Measurements from ENCODE around the gene HERC3.
A peak's percentile ranks its signal among the peaks of the same experiment; 100 is the strongest.
"Not testable (repeated sequence)": the region's sequence is repeated elsewhere in the genome, so short reads cannot be mapped to it uniquely, and the experiment has no call there.

Gene HERC3

DNA sequence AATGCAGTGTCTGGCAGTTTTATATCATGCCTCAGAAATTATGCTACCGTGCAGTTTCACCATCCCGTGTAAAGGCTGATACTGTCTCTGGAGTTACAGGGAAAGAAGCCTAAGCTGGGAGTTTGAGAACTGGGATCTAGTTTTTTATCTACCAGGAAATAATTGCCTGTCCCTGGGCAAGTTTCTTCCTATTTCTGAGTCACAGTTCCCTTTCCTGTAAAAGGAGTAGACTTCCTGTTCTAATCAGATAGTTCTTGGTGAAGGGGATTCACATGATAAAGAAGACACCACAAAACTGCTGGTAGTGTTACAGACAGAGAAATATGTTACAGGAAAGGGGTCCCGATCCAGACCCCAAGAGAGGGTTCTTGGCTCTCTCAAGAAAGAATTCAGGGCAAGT, 17.1 kb downstream of the HERC3 start:
- DNase-seq (ENCODE audit: low read depth): peak; percentile 32

DNA sequence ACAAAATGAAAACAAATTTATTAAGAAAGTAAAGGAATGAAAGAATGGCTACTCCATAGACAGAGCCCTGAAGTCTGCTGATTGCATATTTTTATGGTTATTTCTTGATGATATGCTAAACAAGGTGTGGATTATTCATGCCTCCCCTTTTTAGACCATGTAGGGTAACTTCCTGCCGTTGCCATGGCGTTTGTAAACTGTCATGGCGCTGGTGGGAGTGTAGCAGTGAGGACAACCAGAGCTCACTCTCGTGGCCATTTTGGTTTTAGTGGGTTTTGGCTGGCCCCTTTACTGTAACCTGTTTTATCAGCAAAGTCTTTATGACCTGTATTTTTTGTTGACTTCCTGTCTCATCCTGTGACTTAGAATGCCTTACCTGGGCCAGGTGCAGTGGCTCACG, 17.5 kb downstream of the HERC3 start:
- not testable (repeated sequence) for DNase-seq (ENCODE audit: low read depth)

DNA sequence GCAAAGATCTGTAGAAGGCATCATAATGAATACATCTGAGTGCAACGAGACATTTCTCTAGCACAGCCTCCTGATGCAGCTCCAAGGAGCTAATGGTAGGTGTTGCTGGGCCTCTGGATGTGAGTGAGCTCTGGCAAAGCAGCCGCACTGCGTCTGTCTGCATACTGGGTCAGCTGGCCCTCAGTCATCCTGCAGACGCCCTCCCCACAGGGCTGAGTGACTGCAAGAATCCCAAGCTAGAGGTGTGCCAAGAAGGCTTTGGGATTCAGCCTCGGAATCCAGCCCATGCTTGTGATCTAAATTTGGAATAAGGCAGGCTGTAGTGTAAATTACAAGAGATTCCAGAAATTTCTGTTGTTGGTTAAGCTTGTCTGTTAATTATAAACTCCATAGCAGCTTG, 18.5 kb downstream of the HERC3 start:
- DNase-seq (ENCODE audit: low read depth): peak; percentile 86

DNA sequence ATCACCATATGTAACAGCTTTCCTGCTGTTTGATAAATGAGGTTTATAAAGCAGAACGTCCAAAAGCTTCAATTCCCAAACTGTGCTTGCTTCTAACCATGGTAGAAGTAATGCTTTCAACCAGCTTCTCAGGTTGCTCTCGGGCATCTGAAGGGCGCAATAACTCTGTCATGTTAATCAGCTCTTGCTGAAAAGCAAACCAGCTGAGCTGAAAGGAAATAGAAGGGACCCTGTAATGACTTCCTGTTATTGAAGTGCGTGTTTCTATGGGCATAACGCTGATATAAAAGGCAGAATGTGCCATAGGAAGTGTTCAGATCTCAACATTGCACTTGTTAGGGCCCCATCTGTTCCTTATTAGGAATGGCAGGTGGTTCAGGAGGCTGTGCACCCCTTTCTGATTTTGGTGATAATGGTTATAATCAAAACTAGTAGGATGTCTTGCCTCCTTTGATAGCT, 21.2 kb downstream of the HERC3 start:
- no peak for DNase-seq (ENCODE audit: low read depth)

DNA sequence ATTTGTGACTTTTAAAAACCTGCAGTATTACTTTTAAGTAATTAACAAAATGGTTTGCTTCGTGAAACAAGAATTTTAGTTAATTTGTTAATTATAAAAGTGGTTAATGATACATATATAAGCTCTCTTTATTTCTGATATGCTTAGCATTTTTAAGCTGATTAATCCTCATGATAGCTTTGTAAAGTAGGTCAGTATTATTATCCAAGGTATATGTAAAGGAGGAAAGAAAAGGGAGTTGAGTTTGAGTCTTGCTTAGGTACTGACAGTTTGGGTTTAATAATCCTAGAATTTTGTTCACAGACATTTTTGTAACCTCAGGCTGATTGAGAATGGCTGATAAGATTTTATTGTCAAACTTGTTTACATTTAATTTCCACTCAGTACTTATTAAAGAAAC, 21.8 kb downstream of the HERC3 start:
- no peak for DNase-seq (ENCODE audit: low read depth)

DNA sequence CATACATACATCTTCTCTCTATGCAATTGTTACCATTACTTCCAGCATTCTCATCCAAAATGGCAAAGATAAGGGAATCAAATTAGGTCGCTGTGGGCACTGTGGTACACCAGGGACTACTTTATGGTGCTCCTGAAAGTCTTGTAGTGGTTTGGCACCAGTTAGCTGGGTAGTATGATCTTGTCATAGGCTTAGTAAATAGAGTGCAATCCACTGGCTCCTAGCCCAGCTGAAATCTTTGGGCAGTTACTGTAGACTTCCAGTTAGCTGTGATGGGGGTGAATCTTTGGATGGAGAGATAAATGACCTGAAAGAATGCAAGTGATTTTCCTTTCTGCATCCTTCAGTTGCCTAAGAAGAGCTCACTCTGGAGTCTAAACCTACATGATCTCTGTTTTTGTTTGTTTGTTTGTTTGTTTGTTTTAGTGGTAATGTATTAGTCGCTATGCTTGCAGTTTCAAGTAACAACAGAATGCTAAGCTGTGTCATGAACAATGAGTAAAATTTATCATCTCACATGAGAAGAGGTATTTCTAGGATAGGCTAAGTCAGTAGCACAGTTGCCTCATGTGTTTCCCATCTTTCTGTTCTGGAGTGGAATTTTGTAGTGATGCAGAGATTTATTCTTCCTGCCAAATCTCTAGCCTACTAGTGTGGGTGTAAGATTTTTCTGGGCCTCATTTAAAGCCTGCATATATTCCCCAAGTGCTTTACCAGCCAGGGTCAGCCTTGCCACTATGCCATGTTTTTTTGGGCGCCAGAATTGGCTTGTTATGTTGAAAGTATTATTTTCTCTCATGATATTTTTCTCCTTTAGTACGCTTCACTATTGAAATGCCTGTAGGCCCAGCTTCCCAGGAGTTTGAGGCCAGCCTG, 24.2 kb downstream of the HERC3 start:
- peak; percentile 95 for DNase-seq (ENCODE audit: low read depth)

DNA sequence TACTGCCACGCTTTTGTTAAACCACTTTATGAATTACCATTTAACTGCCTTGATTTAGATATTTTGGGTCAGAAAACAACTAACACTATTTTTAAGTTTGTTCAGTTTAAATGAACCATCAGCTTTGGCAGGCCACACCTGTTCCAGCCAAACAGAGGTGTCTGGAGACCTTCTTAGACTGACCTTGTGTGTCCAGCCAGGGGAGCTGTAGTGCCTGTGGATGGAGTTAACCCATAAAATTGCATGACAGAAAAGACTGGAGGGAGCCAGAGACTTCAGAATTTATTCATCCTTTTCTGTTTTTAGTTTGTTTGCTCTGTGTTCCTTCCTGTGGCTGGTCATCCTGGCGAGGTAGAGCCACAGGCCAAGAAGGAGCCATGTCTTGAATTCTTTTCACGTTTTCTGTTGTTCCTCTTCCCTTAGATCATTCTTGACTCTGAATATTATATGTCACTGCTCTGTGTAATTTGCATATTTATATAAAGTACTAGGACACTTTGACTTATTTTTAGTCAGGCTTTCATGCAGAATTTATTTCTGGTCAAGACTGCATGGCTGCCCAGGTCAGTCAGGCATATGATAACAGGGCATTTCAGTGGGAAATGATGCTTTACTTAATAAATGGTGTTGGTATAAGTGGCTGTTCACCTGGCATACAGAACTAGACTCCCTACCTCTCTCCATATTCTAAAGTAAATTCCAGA, 26.7 kb downstream of the HERC3 start:
- DNase-seq (ENCODE audit: low read depth): no peak

DNA sequence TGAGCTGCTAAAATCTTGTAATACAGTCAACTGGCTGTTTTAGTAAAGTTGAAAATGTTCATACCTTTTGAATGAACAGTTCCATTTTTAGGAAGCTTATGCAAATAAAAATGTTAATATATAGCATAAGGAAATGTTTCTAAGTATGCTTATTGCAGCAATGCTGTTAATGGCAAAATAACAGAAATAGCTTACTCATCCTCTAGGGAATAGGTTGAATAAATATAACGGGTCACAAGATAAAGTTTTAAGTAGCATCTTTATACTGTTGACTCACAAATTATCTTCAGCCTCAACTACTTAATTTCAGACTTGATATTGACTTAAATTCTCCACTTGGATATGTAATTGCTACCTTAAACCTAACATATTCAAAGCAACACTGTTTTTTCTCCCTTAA, 27.7 kb downstream of the HERC3 start:
- peak; percentile 55 for DNase-seq (ENCODE audit: low read depth)

DNA sequence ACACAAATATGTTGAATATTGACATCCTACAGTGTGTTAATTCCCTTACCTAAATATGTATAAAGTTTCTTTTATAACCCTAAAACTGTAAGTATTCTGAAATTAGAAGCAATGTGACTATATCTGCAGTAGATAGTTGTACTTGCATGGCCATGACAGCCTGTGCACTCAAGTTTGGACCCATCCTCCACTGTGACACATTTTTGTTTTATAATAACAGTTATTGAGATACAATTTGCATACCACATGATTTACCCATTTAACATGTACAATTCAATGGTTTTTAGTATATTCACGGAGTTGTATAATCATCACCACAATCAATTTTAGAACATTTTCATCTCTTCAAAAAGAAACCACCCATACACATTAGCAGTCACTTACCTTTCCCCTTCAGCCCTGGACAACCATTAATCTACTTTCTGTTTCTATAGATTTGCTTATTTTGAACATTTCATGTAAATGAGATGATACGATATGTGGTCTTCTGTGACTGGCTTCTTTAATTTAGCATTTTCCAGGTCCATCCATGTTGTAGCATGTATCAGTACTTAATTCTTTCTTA, 29.6 kb downstream of the HERC3 start:
- DNase-seq (ENCODE audit: low read depth): no peak

DNA sequence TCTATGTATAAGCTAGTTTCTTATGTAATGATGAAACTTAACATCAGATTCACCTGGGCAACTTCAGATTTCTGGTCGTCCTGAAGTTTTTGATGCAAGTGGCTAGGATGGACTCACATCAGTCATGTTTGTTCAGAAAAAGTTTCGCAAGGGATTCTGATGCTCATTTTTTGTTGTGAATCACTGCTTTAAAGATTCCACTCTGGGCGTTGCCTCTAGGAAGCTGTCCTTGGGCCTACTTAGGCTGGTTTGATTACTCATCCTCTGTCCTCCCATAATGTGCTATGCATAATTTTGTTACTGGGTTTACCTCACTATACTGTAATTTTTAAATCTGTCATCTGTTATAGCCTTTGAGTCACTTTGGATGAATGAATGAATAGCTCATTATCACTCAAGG, 30.8 kb downstream of the HERC3 start:
- peak; percentile 96 for DNase-seq (ENCODE audit: low read depth)

DNA sequence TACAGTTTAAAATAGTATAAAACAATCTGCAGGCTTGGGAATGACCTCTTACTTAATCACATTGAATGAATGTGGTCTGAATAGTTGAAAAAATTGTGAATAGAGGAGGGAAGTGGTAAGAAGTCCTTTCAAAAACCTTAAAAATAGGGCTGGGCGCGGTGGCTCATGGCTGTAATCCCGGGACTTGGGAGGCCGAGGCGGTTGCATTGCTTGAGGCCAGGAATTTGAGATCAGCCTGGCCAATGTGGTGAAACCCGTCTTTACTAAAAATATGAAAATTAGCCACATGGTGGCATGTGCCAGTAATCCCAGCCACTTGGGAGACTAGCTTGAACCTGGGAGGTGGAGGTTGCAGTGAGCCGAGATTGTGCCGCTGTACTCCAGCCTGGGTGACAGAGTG, 36.5 kb downstream of the HERC3 start:
- DNase-seq (ENCODE audit: low read depth): no peak

DNA sequence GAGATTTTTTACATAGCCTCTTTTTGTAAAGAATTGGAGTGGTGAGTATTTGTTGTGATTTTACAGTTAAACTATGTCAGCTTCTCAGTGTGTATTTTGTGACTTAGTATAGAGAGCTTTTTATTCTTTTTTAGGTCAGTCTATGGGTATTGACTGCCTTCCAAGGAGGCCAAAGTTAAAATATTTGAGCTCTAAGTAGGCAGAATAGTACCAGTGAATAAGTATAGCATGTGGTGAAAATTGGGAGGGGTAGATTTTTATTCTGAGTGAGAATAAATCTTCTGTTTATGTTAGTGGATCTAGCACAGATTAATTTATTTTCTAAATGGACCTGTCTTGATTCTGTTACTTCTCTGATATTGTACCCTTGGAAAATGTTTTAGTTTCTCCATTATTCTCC, 37.5 kb downstream of the HERC3 start:
- peak; percentile 57 for DNase-seq (ENCODE audit: low read depth)

DNA sequence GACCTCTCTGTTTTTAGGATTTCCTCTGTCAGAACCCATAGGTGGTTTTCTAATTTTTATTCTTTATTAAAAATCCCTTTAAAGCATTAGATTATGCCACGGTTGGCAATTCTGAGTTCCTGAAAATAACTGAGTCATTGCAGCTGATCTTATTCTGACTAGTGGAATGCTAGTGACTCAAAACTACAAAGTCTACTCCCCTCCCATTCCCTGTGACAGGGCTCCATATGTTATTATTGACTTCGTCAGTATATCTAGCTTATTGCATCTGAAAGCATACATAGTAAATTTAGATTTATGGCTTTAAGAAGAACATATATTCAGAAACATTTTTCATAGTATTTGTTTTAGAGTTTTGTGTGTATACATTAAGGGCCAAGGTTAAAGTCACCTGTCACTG, 38.5 kb downstream of the HERC3 start:
- peak; percentile 78 for DNase-seq (ENCODE audit: low read depth)

DNA sequence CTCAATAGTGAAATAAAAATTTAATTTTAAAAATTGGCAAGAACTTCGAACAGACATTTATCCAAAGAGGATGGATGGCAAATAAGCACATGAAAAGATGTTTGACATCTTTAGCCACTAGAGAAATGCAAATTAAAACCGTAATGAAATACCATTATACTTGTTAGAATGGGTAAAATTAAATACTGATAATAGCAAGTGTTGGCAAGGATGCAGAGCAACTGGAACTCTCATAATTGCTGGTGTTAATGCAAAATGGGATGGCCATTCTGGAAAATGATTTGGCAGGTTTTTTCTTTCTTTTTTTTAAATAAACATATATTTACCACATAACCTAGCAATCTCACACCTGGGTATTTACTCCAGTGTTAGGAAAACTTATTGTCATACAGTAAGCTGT, 51.7 kb downstream of the HERC3 start:
- DNase-seq (ENCODE audit: low read depth): no peak

DNA sequence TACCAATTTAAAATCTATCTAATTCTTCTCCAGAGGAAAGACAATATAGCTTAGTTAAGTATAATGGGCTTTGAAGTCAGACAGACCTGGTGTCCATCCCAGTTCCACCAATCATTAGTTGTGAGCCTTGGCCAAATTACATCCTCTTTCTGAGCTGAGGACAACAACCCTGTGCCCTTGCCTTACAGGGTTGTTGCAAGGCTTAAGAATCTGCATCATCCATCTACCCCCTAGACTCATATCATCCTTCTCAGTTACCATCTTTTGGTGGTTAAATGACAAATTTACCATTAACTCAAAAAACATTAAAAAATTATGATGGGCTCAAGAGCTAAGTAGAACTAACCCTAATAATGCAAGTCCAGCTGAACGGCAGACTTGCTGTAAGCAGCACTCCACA, 53.7 kb downstream of the HERC3 start:
- DNase-seq (ENCODE audit: low read depth): no peak

DNA sequence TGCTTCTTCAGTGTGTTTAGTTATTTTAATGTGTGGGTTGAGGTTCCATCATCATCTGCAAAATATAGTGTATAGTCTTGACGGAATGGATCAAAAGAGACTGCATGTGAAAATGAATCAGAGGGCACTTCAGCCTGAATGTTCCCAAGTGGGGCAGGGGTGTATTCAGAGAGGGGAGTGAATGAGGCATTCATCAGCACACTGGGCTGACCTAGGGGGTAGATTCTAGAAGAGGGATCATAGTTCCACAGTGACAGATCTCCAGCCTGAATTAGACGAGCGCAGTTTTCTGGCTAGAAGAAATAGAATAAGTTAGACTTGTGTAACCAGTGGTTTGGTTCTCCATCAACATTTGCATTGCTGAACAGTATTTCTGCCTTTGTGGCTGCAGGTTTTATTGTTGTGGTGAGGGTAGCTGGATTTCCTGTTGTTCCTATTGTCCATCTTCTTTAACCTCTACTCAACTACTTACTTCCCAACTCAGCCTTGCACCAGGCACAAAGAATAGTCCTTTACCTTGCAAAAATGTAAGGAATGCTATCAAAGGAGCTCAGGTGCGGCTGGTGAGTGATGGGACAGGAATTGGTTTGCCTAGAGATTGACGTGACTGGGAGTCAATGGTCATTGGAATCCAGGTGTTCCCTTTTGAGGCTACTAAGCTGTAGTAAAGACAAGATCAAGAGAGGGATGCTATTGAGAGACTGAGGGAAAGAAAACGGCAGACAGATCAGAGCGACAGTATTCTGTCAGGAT, 54.4 kb downstream of the HERC3 start:
- no peak for DNase-seq (ENCODE audit: low read depth)

DNA sequence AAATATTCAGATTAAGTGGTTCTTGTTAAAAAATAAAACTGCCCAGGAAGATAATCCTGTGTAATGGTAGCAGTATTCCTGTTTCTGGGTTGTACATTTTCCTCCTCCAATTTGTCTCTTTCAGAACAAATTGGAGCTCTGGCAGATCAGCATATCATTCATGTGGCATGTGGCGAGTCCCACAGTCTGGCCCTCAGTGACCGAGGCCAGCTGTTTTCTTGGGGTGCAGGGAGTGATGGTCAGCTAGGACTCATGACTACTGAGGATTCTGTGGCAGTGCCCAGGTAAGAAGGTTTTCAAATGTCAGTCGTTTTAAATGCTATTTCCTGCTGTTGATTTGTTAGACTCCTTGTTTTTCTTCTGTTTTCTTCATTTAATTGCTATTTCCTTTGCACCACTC, 57.4 kb downstream of the HERC3 start:
- DNase-seq (ENCODE audit: low read depth): no peak

DNA sequence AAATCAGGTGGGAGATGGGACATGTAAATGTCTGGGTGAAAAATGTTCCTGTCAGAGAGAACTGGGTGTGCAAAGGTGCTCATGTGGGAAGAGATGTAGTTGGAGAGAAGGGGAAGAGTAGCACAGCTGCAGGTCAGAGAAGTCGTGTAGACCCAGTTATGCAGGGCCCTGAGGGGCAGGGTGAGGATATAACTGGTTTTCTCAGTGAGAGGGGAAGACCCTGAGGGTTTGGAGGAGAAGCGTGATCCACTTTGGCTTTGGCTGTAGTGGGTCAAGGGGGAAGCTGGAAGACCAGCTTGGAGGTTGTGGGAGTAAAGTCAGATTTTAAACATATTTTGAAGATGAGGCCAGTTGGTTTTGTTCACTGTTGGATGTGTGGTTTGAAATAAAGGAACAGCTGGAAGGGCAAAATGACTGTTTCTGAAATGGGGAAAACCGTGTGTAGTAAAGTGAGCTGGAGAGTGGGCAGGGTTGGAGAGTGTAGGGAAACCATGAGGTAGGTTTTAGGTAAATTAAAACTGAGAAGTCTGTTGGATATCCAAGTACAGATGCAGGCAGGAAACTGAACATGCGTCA, 61.2 kb downstream of the HERC3 start:
- no peak for DNase-seq (ENCODE audit: low read depth)

DNA sequence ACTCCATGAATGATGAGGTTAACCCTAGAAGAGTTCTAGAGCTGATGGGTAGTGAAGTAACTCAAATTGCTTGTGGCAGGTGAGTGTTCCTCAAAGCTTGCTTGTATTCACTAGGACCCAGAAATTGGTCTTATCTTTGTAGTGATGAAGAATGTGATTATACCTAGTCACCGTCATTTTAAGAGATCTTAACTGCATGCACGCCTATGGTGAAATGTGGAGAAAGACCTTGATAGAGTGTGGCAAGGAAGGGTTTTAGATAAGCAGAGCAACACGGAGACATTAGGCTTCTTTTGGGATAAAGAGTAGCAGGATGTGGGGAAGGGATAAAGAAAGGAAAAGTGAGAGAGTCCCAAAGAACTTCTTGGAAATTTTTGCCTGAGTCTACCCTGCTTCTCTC, 62.9 kb downstream of the HERC3 start:
- DNase-seq (ENCODE audit: low read depth): no peak

DNA sequence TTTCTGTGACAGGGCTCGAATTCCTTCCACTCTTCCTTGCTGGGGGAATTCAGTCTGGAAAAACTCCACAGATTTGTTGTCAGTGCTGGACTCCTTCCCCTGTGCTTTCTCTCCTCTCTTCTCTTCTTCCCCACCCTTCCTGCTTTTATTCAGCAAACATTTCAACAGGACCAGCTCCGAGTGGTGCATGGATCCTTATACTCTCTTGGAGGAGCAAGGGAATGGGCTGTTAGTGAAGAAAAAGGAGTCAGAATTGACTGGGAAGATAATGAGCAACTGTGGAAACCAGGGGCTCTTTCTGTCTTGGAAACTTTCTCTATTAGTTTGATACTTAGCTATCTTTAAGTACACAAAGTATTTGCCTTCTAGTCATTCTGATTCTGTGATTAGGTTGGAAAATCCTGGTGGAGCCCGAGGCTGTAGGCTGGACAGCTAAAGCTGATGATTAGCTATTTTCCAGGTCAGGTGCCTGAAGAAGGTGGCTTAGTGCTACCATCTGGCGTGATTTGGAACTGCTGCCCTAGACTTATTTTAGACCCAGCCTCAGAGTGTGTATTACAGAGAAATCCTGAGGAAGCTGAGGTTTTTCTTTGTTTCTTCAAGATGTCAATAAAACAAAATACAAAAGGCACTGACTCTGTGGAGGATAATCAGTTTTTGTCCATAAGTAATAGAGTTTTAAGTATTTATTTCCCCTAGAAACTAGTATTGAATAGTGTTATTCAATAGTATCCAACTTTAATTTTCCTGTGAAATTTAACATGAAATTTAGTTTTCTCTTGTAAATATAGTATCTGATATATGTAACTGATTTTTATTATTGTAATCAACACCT, 67.0 kb downstream of the HERC3 start:
- DNase-seq (ENCODE audit: low read depth): peak; percentile 73

DNA sequence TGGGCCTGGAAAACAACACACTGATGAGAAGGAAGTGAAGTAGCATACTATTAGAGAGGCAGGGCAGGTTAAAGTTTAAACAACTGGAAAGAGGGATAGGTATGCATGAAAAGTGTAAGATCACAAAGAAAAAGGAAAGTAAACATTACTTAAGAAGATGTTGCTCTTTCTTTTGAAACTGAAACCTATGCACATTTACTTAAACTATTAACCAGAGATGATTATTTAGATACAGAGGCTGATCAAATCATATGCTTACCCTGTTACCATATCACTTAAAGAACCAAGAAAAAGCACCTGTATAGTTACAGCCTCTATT, 67.6 kb downstream of the HERC3 start:
- DNase-seq (ENCODE audit: low read depth): no peak

Data from EH (cell line).